ENCODE data around the gene FGF4. TPM values are rescaled to one million over a fixed set of nuclear protein-coding genes. Genes with fewer than 3 reads are reported as not detected.

FGF4 gene
- total RNA-seq, 2 experiments from 2014 or later = not detected

DNA sequence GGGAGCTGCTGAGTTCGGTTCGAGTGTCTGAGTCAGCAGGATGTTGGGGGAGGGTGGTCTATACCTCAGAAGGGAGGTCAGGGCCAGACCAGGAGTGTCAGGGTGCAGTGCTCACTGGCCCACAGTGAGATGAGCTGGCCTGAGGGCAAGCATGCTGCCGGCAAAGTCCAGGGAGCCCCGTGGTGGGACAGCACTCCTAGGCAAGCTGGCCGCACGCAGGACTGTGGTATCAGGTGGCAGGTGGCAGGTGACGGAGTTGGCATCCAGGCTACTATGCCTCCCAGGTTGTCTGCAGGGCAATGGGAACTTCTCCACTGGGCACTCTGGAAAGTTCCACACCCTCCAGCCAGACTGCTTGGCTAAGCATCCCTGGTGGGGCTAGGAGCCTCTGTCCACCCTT is 39.3 kb upstream of the FGF4 start:
- POLR2A ChIA-PET = no interaction called here
- H3K36me3 Mint-ChIP-seq = no peaks in the 10 kb centered on the region
- H3K27ac Mint-ChIP-seq = no peak overlapping the region
- ATAC-seq (ENCODE audit: low read depth) (no peak), DNase-seq (no peak)
- H3K4me1 Mint-ChIP-seq = no peaks in the 10 kb centered on the region
- peaks cover 14% of the 10 kb centered on the region for H3K27me3 Mint-ChIP-seq
- H3K9me3 Mint-ChIP-seq = no peaks in the 10 kb centered on the region
- no peak overlapping the region for H3K4me3 Mint-ChIP-seq

DNA sequence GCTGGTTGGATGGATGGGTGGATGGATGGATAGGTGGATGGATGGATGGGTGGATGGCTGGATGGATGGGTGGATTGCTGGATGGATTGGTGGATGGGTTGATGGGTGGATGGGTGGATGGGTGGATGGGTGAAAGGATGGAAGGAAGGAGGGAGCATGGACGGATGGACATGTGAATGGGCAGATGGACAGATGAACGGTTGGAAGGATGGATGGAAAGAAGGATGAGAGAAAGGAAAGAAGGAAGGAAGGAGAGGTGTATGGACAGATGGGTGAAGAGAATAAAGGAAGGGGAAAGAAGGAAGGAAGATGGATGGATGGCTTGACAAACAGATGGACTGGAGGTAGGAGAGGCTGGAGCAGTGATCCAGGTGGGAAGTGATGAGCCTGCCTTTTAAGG is 38.7 kb upstream of the FGF4 start:
- Mint-ChIP-seq H3K9me3 (no peaks in the 10 kb centered on the region), H3K4me1 (no peaks in the 10 kb centered on the region), H3K27ac (no peak overlapping the region), H3K27me3 (peaks cover 12% of the 10 kb centered on the region), H3K36me3 (no peaks in the 10 kb centered on the region), H3K4me3 (no peak overlapping the region)
- POLR2A ChIA-PET = no interaction called here
- ATAC-seq (ENCODE audit: low read depth) (no peak), DNase-seq (no peak)

DNA sequence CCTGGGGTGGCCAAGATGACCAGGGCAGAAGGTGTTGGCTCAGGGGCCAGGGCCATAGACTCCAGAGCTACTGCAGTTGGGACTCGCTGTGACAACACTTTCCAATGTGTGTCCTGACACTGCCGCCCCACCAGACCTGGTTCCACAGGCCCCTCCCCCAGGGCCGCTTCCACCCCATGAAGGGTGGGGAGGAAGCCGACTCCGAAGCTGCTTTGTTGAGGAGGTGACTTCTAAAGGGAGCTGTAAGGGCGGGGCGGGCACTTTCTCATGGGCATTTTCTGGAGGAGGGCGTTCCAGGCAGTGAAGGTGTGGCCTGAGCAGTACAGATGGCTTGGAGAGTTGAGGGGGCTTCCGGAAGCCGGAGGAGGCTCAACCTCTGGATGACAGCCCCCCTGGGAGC is 37.8 kb upstream of the FGF4 start:
- ATAC-seq (ENCODE audit: low read depth) (no peak), DNase-seq (no peak)
- H3K27ac Mint-ChIP-seq = no peak overlapping the region
- H3K4me1 Mint-ChIP-seq = no peaks in the 10 kb centered on the region
- no peaks in the 10 kb centered on the region for H3K36me3 Mint-ChIP-seq
- H3K4me3 Mint-ChIP-seq = no peak overlapping the region
- POLR2A ChIA-PET = no interaction called here
- peaks cover 15% of the 10 kb centered on the region for H3K27me3 Mint-ChIP-seq
- no peaks in the 10 kb centered on the region for H3K9me3 Mint-ChIP-seq

DNA sequence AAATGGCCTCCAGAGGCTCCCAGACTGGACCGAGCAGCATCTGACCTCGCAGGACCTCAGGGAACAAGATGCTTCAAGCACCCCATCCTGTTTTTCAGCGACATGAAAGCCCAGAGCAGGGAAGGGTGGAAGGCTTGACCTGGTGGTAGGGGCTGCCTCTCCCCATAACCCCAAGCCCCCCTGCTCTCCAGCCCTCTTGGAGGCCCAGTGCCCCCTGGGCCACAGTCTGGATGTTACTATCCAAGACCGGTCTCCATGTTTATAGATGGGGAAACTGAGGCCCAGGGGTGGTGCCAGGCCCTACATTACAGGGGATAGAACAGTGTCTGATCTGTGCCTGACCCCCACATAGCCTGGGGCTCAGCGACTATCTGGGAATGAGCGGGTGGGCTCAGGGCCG is 37.1 kb upstream of the FGF4 start:
- no peak for ATAC-seq (ENCODE audit: low read depth)
- no peak overlapping the region for H3K27ac Mint-ChIP-seq
- no peak for DNase-seq
- no peaks in the 10 kb centered on the region for H3K9me3 Mint-ChIP-seq
- H3K4me3 Mint-ChIP-seq = no peak overlapping the region
- peaks cover 17% of the 10 kb centered on the region for H3K27me3 Mint-ChIP-seq
- POLR2A ChIA-PET = no interaction called here
- no peaks in the 10 kb centered on the region for H3K36me3 Mint-ChIP-seq
- H3K4me1 Mint-ChIP-seq = no peaks in the 10 kb centered on the region

DNA sequence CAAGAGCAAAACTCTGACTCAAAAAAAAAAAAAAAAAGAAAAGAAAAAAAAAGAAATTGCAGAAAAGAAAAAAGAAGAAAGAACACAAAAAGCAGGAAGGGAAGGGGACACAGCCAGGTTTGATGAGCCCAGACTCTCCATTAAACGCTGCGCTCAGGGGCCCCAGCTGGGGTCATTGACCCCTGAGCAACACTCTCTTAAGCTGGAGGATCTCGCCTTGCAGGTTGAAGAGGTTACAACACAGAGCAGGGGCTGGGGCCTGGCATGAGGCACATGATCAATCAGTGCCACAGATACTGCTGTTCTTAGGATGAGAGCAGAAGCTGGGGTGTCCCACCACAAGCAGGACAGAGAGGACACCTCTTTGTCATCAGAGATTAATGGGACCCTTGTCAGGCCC is 36.3 kb upstream of the FGF4 start:
- H3K9me3 Mint-ChIP-seq = no peaks in the 10 kb centered on the region
- H3K27me3 Mint-ChIP-seq = peaks cover 12% of the 10 kb centered on the region
- no peak for ATAC-seq (ENCODE audit: low read depth)

DNA sequence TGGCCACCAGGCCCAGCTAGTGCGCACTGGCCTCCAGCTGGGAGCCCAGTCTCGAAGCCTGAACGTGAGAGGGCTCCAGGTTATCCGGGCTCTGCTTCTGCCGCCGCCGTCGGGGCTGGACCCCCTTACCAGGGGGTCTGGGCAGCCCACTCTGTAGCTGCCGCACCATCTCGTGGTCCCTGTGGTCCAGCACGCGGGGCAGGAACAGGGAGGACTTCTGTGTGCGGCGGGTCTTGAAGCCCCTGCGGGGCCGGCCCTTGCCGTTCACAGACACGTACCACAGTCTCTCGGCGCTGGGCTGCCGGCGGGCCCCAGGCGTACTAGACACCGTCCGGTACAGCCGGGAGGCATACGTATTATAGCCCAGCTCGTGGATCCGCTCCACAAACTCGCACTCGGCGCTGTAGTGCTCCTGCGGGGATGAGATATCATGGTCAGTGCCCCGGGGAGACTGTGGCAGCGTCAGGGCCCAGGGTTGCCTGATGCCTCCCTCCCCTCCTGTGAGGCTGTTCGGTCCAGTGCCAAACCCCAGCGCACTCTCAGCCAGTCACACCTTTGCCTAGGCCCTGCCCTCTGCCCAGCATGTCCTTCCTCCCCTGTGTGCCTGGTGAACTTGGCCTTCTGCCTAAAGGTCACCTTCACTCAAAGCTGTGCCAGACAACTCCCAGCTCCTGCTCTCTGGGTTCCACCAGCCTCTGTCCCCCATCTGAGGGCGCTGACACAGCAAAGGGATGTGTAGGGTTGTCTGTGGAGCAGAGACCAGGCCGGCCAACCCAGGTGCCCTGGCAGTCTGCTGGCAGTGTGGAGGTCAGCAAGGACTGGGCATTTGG is 35.4 kb upstream of the FGF4 start:
- Mint-ChIP-seq H3K4me1 (no peaks in the 10 kb centered on the region), H3K9me3 (no peaks in the 10 kb centered on the region), H3K36me3 (no peaks in the 10 kb centered on the region), H3K4me3 (no peak overlapping the region), H3K27ac (no peak overlapping the region), H3K27me3 (peaks cover 12% of the 10 kb centered on the region)
- DNase-seq (no peak), ATAC-seq (ENCODE audit: low read depth) (no peak)
- POLR2A ChIA-PET = no interaction called here

More for the DNA sequence above, 36.3 kb upstream of the FGF4 start:
- Mint-ChIP-seq H3K27ac (no peak overlapping the region), H3K4me3 (no peak overlapping the region), H3K36me3 (no peaks in the 10 kb centered on the region), H3K4me1 (no peaks in the 10 kb centered on the region)
- POLR2A ChIA-PET = no interaction called here
- DNase-seq = no peak

DNA sequence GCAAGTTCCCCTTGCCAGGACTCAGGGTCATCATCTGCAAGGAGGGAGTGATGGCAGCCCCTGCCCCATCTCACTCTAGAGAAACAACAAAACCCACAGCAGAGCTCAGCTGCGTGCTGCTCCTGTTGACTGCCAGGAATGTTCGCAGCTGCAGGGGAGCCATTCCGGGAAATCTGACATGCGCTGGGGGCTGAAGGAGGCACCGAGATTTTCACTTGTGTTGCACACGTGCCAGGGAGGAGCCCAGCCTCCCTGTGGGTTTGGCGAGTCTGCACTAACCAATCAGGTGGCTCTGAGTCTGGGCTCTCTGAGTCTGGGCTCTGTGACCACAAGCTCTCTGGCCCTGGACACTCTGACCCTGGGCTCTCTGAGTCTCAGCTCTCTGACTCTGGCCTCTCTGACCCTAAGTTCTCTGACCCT is 33.5 kb upstream of the FGF4 start:
- Mint-ChIP-seq H3K4me3 (no peak overlapping the region), H3K4me1 (no peaks in the 10 kb centered on the region), H3K36me3 (no peaks in the 10 kb centered on the region), H3K27ac (no peak overlapping the region), H3K27me3 (peaks cover 8% of the 10 kb centered on the region), H3K9me3 (no peaks in the 10 kb centered on the region)
- POLR2A ChIA-PET = no interaction called here
- ATAC-seq (ENCODE audit: low read depth) (no peak), DNase-seq (no peak)

DNA sequence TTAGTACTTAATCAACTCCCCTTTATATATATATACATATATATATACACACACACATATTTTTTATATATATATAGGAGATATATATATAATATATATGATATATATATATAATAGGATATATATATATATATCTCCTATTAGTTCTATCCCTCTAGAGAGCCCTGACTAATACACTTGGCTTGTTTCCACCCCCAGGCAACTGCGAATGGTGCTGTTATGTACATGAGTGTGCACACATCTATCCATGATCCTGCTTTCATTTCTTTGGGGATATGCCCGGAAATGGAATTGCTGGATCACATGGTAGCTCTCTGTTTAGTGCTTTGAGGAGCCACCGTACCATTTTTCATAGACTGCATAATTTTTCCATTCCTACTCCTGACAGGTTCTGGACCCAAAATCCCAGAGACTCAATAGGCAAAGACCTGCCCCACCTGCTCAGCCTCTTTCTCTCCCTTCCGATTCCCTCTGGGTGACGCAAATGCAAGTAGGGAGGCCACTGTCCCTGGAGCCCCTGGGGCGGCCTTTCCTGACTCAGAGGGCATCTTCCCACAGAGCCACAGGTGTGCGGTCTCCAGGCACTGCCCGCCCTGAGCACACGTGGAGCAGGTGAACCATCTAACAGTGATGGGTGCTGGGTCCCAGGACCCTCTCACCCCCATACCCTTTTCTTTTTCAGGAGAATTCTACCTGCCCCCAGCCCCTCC is 32.1 kb upstream of the FGF4 start:
- POLR2A ChIA-PET = no interaction called here
- peaks cover 8% of the 10 kb centered on the region for H3K27me3 Mint-ChIP-seq
- ATAC-seq (ENCODE audit: low read depth) = no peak
- H3K4me3 Mint-ChIP-seq = no peak overlapping the region
- no peak overlapping the region for H3K27ac Mint-ChIP-seq
- H3K9me3 Mint-ChIP-seq = no peaks in the 10 kb centered on the region
- no peaks in the 10 kb centered on the region for H3K36me3 Mint-ChIP-seq
- DNase-seq = no peak
- H3K4me1 Mint-ChIP-seq = no peaks in the 10 kb centered on the region

DNA sequence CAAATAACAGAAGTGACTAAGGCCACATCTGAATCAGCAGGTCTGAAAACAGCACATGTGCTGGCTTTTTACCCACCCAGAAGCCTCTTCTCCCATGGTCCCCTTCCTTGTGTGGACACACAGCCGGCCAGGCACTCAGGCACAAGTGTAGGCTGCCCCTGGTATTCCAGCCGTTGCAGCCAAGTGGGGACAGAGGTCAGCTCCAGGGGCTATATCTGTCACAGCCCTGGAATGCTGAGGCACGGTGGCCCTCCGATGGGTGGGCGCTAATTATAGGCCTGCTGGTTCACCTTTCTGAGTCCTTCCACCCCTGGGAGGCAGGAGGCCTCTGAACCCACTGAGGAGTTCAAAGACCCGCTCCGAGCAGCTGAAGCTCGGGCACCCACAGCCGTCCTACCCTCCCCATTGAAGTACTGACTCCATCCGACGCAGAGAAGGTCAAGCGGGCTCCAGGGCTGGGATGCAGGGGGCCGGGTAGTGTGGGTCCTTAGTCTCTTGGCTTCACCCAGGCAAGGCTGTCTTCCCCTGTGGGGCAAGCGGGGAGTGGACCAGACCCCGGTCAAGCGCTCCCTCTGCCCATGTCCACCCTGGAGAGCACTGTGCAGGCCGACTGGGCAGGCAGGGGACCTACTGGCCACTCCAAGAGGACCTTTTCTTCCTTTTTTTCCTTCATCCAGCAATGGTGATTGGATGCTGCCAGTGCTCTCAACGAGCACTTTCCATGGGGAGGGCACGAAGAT is 29.8 kb upstream of the FGF4 start:
- Mint-ChIP-seq H3K27me3 (peaks cover 8% of the 10 kb centered on the region), H3K9me3 (no peaks in the 10 kb centered on the region), H3K36me3 (no peaks in the 10 kb centered on the region), H3K27ac (no peak overlapping the region), H3K4me1 (no peaks in the 10 kb centered on the region), H3K4me3 (no peak overlapping the region)
- ATAC-seq (ENCODE audit: low read depth) (no peak), DNase-seq (no peak)
- POLR2A ChIA-PET = no interaction called here

DNA sequence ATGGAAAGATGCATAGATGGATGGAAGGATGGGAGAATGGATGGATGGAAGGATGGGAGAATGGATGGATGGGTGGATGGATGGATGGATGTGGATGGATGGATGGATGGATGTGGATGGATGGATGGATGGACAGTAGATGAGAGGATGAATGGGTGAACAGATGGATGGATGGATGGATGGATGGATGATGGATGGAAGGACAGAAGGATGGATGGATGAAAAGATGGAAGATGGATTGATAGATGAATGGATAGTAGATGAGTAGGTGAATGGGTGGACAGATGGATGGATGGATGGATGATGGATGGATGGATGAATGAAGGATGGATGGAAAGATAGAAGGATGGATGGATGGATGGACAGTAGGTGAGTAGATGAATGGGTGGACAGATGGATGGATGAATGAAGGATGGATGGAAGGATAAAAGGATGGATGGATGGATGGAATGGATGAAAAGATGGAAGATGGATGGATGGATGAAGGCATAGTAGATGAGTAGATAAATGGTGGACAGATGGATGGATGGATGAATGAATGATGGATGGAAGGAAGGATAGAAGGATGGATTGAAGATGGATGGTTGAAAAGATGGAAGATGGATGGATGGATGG is 28.6 kb upstream of the FGF4 start:
- no peak overlapping the region for H3K4me3 Mint-ChIP-seq
- ATAC-seq (ENCODE audit: low read depth) (no peak), DNase-seq (no peak)
- H3K36me3 Mint-ChIP-seq = no peaks in the 10 kb centered on the region
- no peaks in the 10 kb centered on the region for H3K9me3 Mint-ChIP-seq
- POLR2A ChIA-PET = no interaction called here
- no peaks in the 10 kb centered on the region for H3K4me1 Mint-ChIP-seq
- H3K27me3 Mint-ChIP-seq = peaks cover 8% of the 10 kb centered on the region
- no peak overlapping the region for H3K27ac Mint-ChIP-seq

DNA sequence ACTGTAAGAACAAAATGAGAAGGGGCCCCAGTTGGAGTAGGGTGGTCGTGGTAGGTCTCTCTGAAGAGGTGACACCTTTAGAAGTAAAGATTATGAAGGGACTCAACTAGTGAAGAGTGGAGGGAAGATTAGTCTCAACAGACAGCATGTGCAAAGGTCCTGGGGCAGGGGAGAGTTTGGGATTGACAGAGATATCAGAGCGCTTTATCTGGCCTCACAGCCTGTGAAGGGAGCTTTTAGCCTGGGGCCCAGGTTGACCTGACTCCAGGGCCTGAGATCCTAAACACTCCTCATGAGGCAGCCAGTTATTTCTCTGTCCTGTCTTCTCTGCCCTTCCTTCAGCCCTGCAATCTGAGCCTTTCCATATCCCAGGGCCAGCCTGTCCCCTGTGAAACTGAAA is 27.9 kb upstream of the FGF4 start:
- no peaks in the 10 kb centered on the region for H3K36me3 Mint-ChIP-seq
- H3K27me3 Mint-ChIP-seq = peaks cover 5% of the 10 kb centered on the region
- DNase-seq = no peak
- H3K4me1 Mint-ChIP-seq = no peaks in the 10 kb centered on the region
- H3K9me3 Mint-ChIP-seq = no peaks in the 10 kb centered on the region
- POLR2A ChIA-PET = no interaction called here
- ATAC-seq (ENCODE audit: low read depth) = no peak
- no peak overlapping the region for H3K4me3 Mint-ChIP-seq
- no peak overlapping the region for H3K27ac Mint-ChIP-seq

DNA sequence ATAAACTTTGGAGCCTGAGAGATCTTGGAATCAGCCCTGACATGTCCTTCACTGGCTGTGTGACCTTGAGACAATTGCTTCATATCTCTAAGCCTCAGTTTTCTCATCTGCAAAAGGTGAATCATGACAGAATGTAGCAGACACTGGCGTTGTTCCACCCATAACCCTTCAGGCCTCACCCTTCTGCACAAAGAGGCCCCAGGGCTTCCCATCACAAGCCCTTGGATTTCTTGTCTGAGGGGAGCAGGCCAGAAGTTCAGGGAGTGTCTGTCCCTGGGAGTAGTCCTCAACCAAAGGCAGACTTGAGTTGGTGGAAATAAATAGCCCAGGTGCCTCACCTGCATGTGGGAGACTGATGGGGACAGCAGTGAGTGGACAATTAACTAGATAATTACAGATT is 27.4 kb upstream of the FGF4 start:
- POLR2A ChIA-PET = no interaction called here
- Mint-ChIP-seq H3K9me3 (no peaks in the 10 kb centered on the region), H3K4me3 (no peak overlapping the region), H3K27ac (no peak overlapping the region), H3K36me3 (no peaks in the 10 kb centered on the region), H3K27me3 (peaks cover 5% of the 10 kb centered on the region), H3K4me1 (no peaks in the 10 kb centered on the region)
- ATAC-seq (ENCODE audit: low read depth) (no peak), DNase-seq (no peak)

DNA sequence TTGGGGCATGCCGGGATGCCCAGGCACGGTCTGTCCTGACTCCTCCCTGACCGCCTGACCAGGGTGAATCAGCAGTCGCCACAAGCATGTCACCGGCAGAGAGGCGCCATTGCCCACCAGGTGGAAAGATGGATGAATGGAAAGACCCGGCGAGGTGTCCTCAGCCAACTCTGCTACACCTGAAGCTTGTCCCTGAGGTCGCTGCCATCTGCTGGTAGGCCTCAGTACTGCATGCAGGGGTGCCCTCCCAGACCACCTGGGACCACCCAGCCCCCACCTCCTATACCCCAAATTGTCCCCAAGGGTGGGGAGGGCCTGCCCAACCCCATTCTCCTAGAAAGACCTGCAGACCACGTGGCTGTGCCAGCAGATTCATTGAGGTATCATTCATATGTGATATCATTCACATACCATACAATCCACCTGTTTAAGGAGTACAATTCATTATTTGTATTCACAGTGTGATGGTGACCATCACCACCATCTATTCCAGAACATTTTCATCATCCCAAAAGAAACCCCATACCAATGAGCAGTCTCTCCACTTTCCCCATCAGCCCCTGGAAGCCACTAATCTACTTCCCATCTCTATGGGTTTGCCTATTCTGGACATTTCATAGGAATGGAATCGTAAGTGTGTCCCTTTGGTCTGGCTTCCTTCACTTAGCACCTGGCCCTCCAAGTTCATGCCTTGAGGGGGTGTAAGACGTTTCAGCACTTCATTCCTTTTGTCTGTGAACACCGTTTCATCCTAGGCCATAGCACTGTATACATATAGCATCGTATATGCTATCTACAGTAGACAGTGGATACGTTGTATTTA is 26.6 kb upstream of the FGF4 start:
- no peaks in the 10 kb centered on the region for H3K36me3 Mint-ChIP-seq
- H3K4me3 Mint-ChIP-seq = no peak overlapping the region
- POLR2A ChIA-PET = no interaction called here
- H3K27ac Mint-ChIP-seq = no peak overlapping the region
- DNase-seq = peak; percentile 54
- H3K9me3 Mint-ChIP-seq = no peaks in the 10 kb centered on the region
- no peaks in the 10 kb centered on the region for H3K4me1 Mint-ChIP-seq
- peaks cover 3% of the 10 kb centered on the region for H3K27me3 Mint-ChIP-seq
- ATAC-seq (ENCODE audit: low read depth) = no peak

Measured in activated naive CD8-positive, alpha-beta T cell treated with anti-CD3 and anti-CD28 coated beads, Interleukin-2, amount 10 ng/mL, durations not matched to agents 7 days and 5 days (primary cell).